Suprapubic skin (tissue), 4 donors: ENCODE measurements around the gene TMEM163.

Experiments
- CTCF ChIP-seq, 2 donors: fragments of 200-600 bp in 1 of 2; fragments of 450-650 bp in 1 of 2; sonication (generic) in 1 of 2; IDR thresholded peaks; one replicate each; pipeline ENCODE4 v1.5.1; 2016 to 2019; ENCODE audit warnings: antibody characterized with exemption in 2 of 2, mild to moderate bottlenecking in 1 of 2, moderate library complexity in 1 of 2
- EP300 ChIP-seq: sonication (generic); formaldehyde crosslinking; IDR thresholded peaks from one replicate; pipeline ENCODE4 v1.6.1; 2017; ENCODE audit warnings: antibody characterized with exemption
- POLR2A ChIP-seq, 2 donors: fragments of 450-650 bp; IDR thresholded peaks; one replicate each; pipeline ENCODE4 v1.6.1; 2017; ENCODE audit warnings: antibody characterized with exemption in 2 of 2, mild to moderate bottlenecking in 2 of 2, moderate library complexity in 2 of 2
- POLR2AphosphoS5 ChIP-seq, 3 donors: sonication (generic); formaldehyde crosslinking; IDR thresholded peaks; one replicate each; pipeline ENCODE4 v1.6.1; 2017; ENCODE audit warnings: antibody characterized with exemption in 3 of 3

- TF ChIP-seq POLR2AphosphoS5 (IDR thresholded peaks at IDR 0.05) (no peak), EP300 (no peak), POLR2A (IDR thresholded peaks at IDR 0.05) (no peak), CTCF (IDR thresholded peaks at IDR 0.05) (no peak)
These were observed 6.5 kb downstream of the TMEM163 start for GRCh38 chr2:134712299-134712698.
